ENCODE measurements around the gene SLFN11. TPM values are rescaled to one million over a fixed set of nuclear protein-coding genes. Genes with fewer than 3 reads are reported as not detected.

Gene SLFN11
- total and polyA plus RNA-seq, 2 donors (not counting 1 experiment from before 2014, with no cell fraction given), result 63.6 to 74.1 TPM

DNA sequence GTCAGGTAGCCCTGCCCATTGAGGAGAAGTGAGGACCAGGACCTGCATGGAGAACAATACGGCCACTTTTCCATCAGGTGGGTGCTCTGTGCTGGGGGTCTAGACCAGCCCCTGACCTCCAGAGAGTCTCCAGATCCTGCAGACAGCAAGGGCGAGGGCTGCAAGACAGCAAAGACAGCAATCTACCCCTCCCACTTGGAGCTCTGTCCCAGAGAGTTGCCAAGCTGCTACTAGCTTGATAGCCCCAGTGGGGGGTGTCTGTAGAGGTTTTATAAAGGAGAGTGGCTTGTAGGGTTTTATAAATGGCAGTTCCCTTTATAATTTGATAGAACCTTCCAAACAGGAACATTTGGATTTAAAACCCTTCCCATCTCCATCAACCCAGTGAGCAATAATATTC, 16.7 kb upstream of the SLFN11 start:
- Histone ChIP-seq H3K9me3 (ENCODE audit: control insufficient read depth, insufficient read depth, low read depth, low read length) (no peaks in the 10 kb centered on the region), H3K79me2 (ENCODE audit: control insufficient read depth, insufficient read depth, low read length) (no peaks in the 10 kb centered on the region), H3K27me3 (ENCODE audit: control insufficient read depth, insufficient read depth, low read length) (no peaks in the 10 kb centered on the region), H4K20me1 (ENCODE audit: control insufficient read depth, extremely low read depth, insufficient read depth, low read length) (no peaks in the 10 kb centered on the region), H3K27ac (ENCODE audit: insufficient read depth, low read length) (no peak overlapping the region), H3K36me3 (ENCODE audit: control insufficient read depth, insufficient read depth, low read length) (no peaks in the 10 kb centered on the region), H3K4me2 (ENCODE audit: extremely low read depth, insufficient read depth, low read length) (no peak overlapping the region), H2AFZ (ENCODE audit: low read length) (no peak overlapping the region), H3K9ac (ENCODE audit: insufficient read depth, low read length) (no peak overlapping the region), H3K4me3 (replicated peaks in 1 of 4; ENCODE audit: control extremely low read depth in 1 of 4, insufficient read depth in 1 of 4, low read depth in 3 of 4, low read length in 4 of 4) (no peak overlapping the region), H3K4me1 (ENCODE audit: control insufficient read depth, extremely low read depth, insufficient read depth, low read length) (no peaks in the 10 kb centered on the region)
- no peak for DNase-seq (ENCODE audit: low read depth in 2 of 2)
- TF ChIP-seq EZH2 (IDR thresholded peaks at IDR 0.05; ENCODE audit: low read length, missing control alignments), result no peak
- TF ChIP-seq, protein P1, sequence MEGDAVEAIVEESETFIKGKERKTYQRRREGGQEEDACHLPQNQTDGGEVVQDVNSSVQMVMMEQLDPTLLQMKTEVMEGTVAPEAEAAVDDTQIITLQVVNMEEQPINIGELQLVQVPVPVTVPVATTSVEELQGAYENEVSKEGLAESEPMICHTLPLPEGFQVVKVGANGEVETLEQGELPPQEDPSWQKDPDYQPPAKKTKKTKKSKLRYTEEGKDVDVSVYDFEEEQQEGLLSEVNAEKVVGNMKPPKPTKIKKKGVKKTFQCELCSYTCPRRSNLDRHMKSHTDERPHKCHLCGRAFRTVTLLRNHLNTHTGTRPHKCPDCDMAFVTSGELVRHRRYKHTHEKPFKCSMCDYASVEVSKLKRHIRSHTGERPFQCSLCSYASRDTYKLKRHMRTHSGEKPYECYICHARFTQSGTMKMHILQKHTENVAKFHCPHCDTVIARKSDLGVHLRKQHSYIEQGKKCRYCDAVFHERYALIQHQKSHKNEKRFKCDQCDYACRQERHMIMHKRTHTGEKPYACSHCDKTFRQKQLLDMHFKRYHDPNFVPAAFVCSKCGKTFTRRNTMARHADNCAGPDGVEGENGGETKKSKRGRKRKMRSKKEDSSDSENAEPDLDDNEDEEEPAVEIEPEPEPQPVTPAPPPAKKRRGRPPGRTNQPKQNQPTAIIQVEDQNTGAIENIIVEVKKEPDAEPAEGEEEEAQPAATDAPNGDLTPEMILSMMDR (conservative IDR thresholded peaks at IDR 0.05 in 1 of 2, IDR thresholded peaks at IDR 0.05 in 1 of 2; ENCODE audit: low read depth in 1 of 2, low read length in 2 of 2), result no peak

DNA sequence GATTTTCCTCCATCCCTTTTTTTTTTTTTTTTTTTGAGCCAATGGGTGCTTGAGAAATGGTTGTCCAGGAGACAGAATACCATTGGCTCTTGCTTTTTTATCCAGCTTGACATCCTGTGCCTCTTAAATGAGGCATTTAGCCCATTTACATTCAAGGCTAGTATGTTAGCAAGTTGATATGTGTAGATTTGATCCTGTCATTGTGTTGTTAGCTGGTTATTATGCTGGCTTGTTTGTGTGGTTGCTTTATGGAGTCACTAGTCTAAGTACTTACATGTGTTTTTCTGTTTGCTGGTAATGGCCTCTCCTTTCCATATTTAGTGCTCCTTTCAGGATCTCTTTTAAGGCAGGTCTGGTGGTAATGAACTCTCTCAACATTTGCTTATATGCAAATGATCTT, 14.1 kb upstream of the SLFN11 start:
- Histone ChIP-seq H4K20me1 (ENCODE audit: control insufficient read depth, extremely low read depth, insufficient read depth, low read length) (no peaks in the 10 kb centered on the region), H3K4me1 (ENCODE audit: control insufficient read depth, extremely low read depth, insufficient read depth, low read length) (no peaks in the 10 kb centered on the region), H3K27me3 (ENCODE audit: control insufficient read depth, insufficient read depth, low read length) (no peaks in the 10 kb centered on the region), H3K4me2 (ENCODE audit: extremely low read depth, insufficient read depth, low read length) (no peak overlapping the region), H2AFZ (ENCODE audit: low read length) (no peak overlapping the region), H3K36me3 (ENCODE audit: control insufficient read depth, insufficient read depth, low read length) (no peaks in the 10 kb centered on the region), H3K9ac (ENCODE audit: insufficient read depth, low read length) (no peak overlapping the region), H3K9me3 (ENCODE audit: control insufficient read depth, insufficient read depth, low read depth, low read length) (no peaks in the 10 kb centered on the region), H3K27ac (ENCODE audit: insufficient read depth, low read length) (no peak overlapping the region), H3K79me2 (ENCODE audit: control insufficient read depth, insufficient read depth, low read length) (no peaks in the 10 kb centered on the region), H3K4me3 (replicated peaks in 1 of 4; ENCODE audit: control extremely low read depth in 1 of 4, insufficient read depth in 1 of 4, low read depth in 3 of 4, low read length in 4 of 4) (no peak overlapping the region)
- TF ChIP-seq, protein P1 (conservative IDR thresholded peaks at IDR 0.05 in 1 of 2, IDR thresholded peaks at IDR 0.05 in 1 of 2; ENCODE audit: low read depth in 1 of 2, low read length in 2 of 2), result no peak
- no peak for TF ChIP-seq EZH2 (IDR thresholded peaks at IDR 0.05; ENCODE audit: low read length, missing control alignments)
- no peak for DNase-seq (ENCODE audit: low read depth in 2 of 2)

DNA sequence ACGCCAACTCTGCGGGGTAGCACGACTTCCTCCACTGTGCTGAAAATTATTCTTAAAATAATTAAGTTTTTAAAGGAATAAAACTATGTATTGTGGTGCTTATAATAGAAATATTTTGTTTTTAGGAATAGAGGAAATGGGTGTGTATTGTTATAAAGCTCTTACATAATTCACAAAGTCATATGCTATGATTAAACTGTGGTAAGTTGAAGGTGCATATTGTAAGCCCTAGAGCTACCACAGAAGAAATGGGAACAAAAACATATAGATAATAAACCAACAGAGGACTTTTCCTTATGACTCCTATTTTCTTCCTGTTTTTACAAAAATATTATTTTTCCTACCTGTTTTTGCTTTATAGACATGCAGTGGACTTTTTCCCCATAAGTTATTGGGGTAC, 4.3 kb upstream of the SLFN11 start:
- Histone ChIP-seq H3K4me3 (replicated peaks in 1 of 4; ENCODE audit: control extremely low read depth in 1 of 4, insufficient read depth in 1 of 4, low read depth in 3 of 4, low read length in 4 of 4) (no peak overlapping the region), H3K79me2 (ENCODE audit: control insufficient read depth, insufficient read depth, low read length) (peaks cover 7% of the 10 kb centered on the region), H3K36me3 (ENCODE audit: control insufficient read depth, insufficient read depth, low read length) (no peaks in the 10 kb centered on the region), H3K27me3 (ENCODE audit: control insufficient read depth, insufficient read depth, low read length) (no peaks in the 10 kb centered on the region), H3K27ac (ENCODE audit: insufficient read depth, low read length) (no peak overlapping the region), H2AFZ (ENCODE audit: low read length) (no peak overlapping the region), H4K20me1 (ENCODE audit: control insufficient read depth, extremely low read depth, insufficient read depth, low read length) (no peaks in the 10 kb centered on the region), H3K4me1 (ENCODE audit: control insufficient read depth, extremely low read depth, insufficient read depth, low read length) (no peaks in the 10 kb centered on the region), H3K4me2 (ENCODE audit: extremely low read depth, insufficient read depth, low read length) (no peak overlapping the region), H3K9me3 (ENCODE audit: control insufficient read depth, insufficient read depth, low read depth, low read length) (no peaks in the 10 kb centered on the region), H3K9ac (ENCODE audit: insufficient read depth, low read length) (no peak overlapping the region)
- no peak for DNase-seq (ENCODE audit: low read depth in 2 of 2)
- TF ChIP-seq, protein P1 (conservative IDR thresholded peaks at IDR 0.05 in 1 of 2, IDR thresholded peaks at IDR 0.05 in 1 of 2; ENCODE audit: low read depth in 1 of 2, low read length in 2 of 2), result no peak
- no peak for TF ChIP-seq EZH2 (IDR thresholded peaks at IDR 0.05; ENCODE audit: low read length, missing control alignments)
